Measurements from ENCODE around the gene TMEM101.
A peak's percentile ranks its signal among the peaks of the same experiment; 100 is the strongest.
"Not testable (repeated sequence)": the region's sequence is repeated elsewhere in the genome, so short reads cannot be mapped to it uniquely, and the experiment has no call there.

Gene TMEM101

DNA sequence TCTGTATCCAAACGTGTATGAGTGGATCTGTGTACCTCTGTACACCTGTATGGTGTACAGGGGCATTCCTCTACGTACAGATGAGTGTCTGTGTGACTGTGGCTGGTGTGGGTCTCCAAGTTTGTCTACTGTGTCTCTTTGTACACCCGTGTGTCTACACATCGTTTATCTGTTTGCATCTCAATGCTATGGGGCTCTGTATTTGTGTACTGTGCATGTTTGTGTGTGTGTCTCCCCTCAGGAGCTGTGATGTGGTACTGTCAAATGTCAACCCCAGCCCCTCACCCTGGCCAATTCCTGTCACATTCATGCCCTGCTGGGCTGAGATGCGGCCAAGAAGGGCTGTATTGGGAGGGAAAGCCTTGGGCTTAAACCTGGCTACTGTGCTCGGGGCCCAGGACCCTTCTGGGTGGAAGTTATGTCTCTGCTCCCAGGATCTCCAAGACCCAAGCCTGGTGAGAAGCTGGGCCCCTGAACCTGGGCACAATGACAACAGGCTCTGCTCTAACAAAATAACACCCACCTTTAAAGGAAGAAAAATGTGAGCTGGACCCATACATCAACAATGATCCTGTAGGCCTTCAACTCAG, 13.8 kb downstream of the TMEM101 start:
- no peak for DNase-seq (ENCODE audit: low read depth in 1 of 2, low spot score in 1 of 2)

DNA sequence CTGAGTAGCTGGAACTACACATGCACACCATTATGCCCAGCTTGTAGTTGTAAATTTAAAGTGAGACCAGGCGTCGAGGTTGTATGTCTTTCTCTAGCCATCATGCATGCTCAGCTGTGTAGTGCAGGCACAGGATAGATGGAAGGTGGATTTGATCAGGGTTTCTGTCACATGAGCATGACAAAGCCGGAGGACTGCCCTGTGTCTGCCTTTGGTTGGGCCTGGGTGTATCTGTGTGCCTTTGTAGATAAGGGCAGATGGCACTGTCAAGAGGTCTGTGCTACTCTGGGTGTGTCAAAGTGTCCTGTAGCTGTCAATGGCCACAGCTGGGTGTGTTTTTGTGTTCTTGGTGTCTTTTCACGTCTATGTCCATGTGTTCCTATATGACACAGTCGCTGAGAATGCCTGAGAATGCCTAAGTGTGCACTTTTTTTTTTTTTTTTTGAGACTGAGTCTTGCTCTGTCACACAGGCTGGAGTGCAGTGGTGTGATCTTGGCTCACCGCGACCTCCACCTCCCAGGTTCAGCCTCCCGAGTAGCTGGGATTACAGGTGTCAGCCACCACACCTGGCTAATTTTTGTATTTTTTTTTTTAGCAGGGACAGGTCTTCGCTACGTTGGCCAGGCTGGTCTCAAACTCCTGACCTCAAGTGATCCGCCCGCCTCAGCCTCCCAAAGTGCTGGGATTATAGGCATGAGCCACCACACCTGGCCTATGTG, 14.5 kb downstream of the TMEM101 start:
- DNase-seq (ENCODE audit: low read depth in 1 of 2, low spot score in 1 of 2) = no peak

DNA sequence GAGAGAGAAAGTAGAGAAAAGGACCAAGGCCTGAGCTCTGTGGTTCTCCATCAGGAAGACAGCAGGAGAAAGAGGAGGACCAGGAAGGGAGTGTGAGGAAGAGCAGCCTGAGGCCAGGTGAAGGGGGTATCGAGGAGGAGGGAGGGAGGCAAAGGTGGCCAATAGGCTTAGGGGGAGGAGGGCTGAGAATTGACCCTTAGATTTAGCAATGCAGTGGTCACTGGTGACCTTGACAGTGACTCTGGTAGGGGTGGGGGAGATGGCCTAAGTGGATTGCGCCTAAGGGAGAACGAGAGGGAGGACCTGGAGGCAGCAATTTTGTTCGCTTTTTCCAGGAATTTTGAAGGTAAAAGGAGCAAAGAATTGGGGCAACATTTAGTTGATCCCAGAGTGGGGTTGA, 15.7 kb downstream of the TMEM101 start:
- no peak for DNase-seq (ENCODE audit: low read depth in 1 of 2, low spot score in 1 of 2)

DNA sequence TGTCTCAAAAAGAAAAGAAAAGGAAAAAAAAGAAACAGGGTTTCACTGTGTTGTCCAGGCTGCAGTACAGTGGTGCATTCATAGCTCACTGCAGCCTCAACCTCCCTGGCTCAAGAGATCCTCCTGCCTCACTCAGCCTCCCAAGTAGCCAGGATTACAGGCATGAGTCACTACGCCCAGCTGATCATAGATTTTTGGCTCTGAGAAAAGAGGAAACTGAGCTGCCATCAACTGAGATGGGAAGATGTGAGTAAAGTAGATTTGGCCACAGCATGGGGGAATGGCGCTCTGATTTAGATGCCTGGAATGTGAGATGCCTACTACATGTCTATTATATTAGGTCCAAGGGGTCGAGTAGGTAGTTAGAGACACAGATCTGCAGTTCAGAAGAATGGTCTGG, 16.2 kb downstream of the TMEM101 start:
- DNase-seq (ENCODE audit: low read depth in 1 of 2, low spot score in 1 of 2) = no peak

DNA sequence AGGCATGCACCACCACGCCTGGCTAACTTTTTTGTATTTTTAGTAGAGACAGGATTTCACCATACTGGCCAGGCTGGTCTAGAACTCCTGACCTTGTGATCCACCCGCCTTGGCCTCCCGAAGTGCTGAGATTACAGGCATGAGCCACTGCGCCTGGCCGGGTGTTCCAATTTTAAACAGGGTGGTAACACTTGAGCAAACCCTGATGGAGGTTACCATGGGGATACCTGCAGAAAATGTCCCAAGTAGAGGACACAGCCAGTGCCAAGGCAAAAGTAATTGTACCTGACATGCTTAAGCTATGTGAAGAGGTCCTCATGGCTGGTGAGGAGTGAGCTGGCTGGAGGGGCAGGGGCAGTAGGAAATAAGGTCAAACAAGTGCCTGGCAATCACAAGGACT, 17.6 kb downstream of the TMEM101 start:
- DNase-seq (ENCODE audit: low read depth in 1 of 2, low spot score in 1 of 2) = not testable (repeated sequence)

DNA sequence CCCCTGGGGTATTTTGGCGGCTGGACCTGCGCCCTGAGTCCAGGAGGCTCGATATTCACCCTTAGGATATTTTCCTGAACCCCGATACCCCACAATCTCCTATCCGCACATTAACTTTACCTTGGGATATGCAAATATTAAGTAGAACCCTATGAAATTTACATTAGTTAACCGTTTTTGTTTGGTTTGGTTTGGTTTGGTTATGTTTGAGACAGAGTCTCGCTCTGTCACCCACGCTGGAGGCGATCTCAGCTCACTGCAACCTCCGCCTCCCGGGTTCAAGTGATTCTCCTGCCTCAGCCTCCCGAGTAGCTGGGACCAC, 19.7 kb downstream of the TMEM101 start:
- no peak for DNase-seq (ENCODE audit: low read depth in 1 of 2, low spot score in 1 of 2)

DNA sequence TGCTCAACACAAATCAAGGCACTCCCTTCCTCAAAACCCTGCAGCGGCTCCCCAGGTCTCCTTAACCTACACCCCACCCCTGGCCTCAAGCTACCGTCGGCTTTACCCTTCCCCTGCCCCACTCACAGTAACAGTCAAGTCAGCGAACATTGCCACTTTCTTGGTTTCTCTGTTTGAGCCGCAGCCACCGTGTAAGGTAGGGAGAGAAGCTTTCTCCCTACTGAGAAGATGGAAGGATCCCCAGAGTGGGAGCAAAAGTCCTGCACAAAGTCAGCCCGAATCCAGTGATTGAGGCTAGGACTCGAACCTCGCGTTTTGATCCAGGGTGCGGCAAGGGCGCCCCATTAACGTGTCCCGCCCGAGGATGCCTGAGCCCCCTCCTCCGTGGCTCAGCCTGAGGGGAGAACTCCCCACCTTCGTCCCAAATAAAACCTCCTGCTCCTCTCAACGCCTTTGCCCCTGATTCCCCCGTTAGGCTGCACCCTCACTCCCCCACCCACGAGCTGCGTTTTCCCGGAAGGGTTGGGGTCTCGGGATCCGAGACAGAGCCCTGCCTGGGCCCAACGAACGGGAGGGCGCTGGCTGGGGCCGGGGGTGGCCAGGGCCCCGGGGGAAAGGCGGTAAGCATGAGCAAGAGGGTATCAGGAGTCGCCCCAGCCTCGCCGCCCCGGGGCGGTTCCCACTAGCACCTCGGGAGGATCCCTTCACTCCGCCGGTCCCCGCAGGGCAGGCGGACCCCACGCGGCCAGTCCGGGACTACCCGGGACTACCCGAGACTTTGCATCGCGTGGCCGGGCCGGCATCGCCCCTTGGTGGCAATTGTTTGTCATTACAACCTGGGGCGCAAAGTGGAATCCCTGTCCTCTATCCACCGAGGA, 20.3 kb downstream of the TMEM101 start:
- DNase-seq (ENCODE audit: low read depth in 1 of 2, low spot score in 1 of 2) = peak; percentile 38 to 47

DNA sequence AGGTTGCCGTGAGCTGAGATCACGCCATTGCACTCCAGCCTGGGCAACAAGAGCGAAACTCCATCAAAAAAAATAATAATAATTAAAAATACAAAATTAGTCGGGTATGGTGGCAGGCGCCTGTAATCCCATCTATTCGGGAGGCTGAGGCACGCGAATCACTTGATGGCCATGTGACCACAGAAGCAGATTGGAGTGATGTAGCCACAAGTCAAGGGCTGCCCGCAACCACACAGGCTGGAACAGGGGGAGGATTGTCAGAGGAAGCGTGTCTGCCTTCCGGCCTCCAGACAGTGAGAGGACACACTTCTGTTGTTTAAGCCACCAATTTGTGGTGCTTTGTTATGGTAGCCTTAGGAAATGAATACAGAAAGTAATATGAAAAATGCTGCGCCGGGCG, 22.1 kb downstream of the TMEM101 start:
- DNase-seq (ENCODE audit: low read depth in 1 of 2, low spot score in 1 of 2) = no peak

DNA sequence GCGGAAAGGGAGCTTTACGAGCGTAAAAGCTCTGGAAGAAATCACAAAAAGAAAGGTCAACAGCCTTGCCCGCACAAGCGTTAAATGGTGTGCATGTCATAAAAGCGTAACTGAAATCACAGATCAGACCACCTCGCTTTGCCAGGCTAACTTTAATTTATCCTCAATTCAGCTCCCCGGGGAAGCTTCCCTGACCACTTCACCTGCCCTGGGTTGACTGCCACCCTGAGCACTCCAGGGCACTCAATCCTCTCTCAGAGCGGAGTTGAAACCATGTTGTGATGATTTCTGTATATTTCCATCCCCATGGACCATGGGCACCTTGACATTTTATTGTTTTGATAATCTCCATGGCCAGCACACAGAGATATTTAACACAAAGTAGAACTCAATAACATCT, 26.5 kb downstream of the TMEM101 start:
- no peak for DNase-seq (ENCODE audit: low read depth in 1 of 2, low spot score in 1 of 2)

DNA sequence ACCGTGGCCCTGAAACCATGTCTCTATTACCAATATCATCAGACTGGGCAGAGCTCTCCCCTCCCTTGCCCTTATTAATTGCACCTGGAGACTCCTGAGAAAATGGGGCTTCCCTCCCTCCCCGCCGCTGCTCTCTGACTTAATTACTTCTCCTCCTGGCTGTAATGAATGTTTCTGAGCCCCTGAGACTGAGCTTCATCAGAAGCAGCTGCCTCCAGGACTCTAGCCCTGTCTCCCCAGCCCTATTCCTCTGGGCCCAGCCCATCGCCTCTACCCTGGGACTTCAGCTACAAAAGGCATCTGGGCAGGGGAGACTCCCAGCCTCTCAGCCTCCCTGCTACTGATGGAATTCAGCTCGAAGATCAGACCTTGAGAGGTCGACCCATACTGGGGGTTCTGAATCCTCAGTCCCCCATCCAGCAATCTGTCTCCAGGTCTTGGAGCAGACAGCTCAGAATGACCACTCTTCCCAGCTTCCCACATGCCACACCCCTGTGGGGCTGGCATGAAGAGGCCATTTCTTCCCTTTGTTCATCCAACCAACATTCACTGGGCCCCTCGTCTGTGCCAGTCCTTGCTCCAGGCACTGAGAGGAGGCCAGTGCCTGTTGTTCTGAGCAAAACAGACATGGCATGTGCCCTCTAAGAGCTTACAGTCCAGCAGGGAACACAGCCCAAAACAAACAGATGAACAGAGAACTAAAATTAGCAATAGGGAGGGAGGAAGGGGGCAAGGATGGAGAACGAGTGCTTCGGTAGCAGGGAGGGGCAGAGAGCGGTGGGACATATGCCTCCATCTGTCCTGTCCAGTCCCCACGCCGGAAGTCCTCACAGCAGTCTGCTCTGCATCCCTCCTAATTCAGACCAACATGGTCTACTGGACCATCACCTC, 27.4 kb downstream of the TMEM101 start:
- DNase-seq (ENCODE audit: low read depth in 1 of 2, low spot score in 1 of 2) = no peak

DNA sequence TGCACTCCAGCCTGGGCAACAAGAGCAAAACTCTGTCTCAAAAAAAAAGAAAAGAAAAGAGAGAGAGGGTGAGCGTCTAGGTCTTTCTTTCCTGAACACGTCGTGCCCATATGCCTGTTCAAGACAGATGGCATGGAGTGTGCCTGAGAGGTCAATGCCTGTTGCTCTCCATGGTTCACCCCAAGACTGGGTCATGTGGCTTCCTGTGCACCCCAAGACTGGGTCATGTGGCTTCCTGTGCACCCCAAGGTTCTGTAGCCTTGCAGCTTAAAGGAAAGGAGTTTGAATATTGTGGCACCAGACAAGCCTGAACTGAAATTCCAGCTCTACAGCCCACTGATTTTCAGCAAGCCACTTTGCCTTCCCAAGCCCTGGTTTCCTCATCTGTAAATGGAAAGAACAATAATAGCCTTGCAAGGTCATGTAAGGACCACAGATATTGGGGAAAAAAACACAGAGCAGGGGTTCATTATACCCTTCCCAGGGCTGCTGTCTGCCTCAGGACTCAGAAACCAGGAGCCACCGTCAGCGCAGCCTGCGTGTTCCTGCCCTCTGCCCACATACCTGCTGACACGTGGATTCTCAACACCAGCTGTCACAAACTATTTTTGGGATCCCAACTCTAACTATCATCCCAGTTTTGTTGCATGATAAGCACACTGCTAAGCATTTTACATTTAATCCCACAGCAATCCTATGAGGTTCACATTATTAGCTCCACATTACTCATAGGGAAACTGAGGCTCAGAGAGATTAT, 28.4 kb downstream of the TMEM101 start:
- DNase-seq (ENCODE audit: low read depth in 1 of 2, low spot score in 1 of 2) = no peak

DNA sequence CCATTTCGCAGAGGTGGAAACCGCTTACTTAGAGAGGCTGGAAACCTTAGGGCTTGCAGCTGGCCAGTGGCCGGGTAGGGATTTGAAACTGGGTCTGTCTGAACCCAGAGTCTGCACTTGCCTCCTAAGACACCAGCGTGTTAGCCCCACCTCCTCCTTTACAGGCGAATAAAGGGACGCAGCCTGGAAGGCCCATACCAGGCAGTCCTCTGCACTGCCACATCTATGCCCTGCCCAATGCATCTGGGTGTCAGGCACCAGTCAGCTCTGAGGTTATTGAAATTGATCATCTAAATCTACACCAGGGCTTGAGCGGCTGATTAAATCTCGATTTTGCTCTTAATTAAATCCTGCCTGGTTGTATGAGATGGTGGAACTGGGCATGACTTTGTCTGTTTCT, 30.2 kb downstream of the TMEM101 start:
- no peak for DNase-seq (ENCODE audit: low read depth in 1 of 2, low spot score in 1 of 2)

DNA sequence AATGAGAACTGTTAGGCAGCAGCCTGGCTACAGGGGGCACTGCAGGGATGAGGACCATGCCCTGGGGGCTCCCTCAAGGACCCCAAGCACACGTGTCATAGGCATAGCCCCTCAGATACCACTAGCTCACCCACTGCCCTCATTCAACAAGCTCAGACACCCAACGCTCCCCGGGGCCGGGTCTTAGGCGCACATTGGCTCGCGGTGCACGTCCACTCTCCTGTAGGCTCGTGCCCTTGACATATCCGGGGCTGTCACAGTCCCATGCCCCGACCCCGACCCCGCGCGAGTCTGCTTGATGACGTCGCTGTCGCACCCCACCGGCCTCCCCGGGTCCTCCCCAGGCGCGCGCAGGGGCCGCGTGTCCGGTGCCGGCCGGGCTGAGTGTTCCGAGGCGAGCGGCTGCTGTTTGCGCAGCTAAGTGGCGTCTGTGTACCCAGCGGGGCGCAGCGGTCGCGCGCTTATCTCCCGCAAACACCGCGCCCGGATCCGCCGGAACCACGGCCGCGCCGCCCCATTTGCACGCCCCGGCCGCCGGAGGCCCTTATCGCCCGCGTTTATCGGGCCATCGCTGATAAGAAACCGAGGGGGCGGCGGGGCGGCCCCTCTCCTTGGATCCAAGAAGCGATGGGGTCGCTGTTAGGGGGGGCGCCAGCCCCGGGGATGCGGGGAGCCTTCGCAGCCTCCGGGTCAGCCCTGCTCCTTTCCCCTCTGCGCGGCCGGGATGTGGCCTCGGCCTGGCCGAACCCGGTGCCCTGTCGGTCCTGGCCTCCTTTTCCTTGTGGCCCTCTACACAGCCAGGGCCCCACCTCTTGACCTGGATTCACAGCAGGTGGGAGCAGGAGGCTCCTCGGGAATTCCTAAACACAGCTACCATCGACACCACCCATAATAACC, 31.0 kb downstream of the TMEM101 start:
- DNase-seq (ENCODE audit: low read depth in 1 of 2, low spot score in 1 of 2) = no peak

DNA sequence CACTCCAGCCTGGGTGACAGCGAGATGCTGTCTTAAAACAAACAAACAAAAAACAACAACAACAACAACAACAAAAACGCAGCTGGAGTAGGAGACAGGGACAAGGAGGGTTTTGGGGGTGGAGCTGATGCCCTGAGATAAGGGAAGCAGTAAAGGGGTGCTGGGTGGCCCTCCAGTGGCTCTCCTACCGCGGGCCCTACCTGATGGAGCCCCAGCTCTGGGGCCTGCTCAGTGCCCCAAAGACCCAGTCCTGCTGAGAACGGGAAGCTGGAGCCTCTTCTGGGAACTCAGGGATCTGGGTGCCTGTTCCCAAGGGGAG, 31.6 kb downstream of the TMEM101 start:
- DNase-seq (ENCODE audit: low read depth in 1 of 2, low spot score in 1 of 2) = no peak

DNA sequence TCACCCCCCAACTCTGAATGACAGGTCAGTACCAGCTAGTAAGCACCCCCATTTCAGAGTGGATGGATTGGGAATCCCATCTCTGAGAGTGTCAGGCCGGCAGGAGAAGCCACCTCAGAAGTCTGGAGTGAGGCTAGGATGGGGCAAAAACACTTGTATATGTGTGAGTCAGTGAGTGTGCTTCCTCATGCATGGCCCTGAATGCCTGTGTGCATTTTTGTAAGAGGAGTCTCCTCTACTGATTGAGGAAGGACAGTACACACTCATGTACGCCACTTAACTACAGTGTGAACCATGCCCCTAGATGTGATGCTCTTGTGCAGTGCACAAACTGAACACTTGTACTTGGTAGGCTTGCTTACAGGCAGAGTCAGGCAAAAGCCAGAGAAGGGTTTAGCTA, 32.6 kb downstream of the TMEM101 start:
- no peak for DNase-seq (ENCODE audit: low read depth in 1 of 2, low spot score in 1 of 2)

DNA sequence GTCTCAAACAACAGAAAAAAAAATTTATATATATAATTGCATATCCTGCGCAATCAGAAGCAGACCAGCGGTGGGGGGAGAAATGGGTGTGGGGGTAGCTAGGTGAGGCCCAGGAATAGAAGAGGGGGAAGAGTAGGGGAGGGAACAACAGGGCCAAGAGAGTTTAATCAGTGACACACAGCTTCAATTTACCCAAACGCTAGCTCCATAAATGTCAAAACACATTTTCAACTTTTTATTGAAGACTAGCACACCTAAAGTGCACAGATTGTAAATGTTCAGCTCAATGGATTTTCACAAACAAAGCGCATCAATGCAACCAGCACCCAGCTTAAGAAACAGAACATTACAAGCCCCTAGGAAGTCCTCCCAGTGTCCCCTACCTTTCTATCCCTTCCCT, 35.1 kb downstream of the TMEM101 start:
- DNase-seq (ENCODE audit: low read depth in 1 of 2, low spot score in 1 of 2) = no peak

DNA sequence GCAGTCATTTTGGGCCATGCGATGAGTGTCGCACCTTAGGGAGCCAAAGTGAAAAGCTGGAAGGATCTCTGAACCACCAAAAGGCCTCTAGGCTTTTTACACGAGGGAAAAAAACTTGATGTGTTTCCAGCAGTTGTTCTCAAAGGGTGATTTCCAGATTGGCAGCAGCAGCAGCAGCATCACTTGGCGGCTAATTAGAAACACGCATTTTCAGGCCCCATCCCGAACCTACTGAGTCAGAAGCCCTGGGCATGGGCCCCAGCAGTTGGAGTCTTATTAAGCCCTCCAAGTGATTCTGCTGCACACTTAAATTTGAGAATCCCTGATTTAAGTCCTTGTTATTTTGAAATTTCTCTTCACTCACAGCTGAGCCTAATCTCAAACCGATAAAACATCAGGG, 35.8 kb downstream of the TMEM101 start:
- no peak for DNase-seq (ENCODE audit: low read depth in 1 of 2, low spot score in 1 of 2)

DNA sequence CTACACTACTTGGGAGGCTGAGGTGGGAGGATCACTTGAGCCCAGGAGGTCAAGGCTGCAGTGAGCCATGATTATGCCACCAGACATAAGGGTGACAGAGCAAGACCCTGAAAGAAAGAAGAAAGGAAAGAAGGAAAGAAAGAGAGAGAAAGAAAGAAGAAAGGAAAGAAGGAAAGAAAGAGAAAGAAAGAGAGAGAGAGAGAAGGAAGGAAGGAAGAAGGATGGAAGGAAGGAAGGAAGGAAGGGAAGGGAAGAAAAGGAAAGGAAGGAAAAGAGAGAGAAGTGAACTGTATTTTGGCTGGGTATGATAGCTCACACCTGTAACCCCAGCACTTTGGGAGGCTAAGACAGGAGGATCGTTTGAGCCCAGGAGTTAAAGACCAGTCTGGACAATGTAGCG, 36.7 kb downstream of the TMEM101 start:
- no peak for DNase-seq (ENCODE audit: low read depth in 1 of 2, low spot score in 1 of 2)

DNA sequence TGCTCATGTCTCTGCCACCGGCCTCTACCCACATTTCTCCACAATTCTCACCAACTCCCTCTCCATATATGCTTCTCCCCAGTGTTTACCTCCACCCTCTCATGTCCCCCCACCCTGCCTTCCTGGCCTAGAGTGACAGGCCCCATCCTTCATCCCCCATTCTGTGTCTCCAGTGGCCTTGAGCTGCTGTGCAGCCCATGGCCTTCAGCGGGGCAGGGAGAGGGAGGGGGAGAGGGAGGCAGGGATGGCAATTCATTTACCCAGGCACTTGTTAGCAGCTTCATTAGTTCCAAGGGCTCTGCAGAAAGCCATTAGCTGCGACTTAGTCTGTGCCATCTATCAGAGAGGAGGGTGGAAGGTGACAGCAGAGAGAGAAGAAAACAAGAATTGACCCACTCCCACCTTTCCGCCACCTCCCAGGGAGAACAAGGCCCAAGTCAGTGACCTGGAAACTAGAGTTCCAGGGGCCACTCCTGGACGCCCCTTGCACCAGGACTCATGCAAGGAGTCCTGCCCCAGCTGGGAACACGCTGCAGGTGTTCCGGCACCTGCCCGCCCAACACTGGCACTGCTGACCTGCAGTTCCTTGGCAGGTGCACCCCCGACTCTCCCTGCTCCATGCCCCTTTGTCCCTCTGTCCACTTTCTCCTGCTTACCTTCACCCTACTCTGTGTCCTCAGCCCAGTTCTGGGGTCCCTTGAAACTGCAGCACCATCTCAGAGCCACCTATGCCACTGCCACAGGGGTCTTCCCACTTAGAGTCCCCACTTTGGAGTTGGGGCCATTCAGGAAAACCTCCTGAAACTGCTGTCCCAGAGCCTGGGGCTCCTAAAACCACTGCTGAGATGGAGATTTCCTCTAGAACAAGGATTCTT, 37.6 kb downstream of the TMEM101 start:
- no peak for DNase-seq (ENCODE audit: low read depth in 1 of 2, low spot score in 1 of 2)

Data from activated T-helper 1 cell treated with anti-CD3 and anti-CD28 coated beads, Interleukin-2, amount 50 U/mL, for 16 hours (primary cell).